MM.1S (cell line): ENCODE measurements around the gene RTN4RL2.

Source experiments
- EZH2 ChIP-seq: fragments of 300-600 bp; sonication (generic); optimal IDR thresholded peaks from 2 replicates; pipeline ENCODE3; 2017; ENCODE audit warnings: low read depth, mild to moderate bottlenecking, antibody characterized with exemption, low read length, mixed read lengths
- EZH2phosphoT487 ChIP-seq: fragments of 300-600 bp; sonication (generic); IDR thresholded peaks from 2 replicates; pipeline ENCODE4 v1.6.1; 2018; ENCODE audit warnings: antibody characterized with exemption, low read length
- TF ChIP-seq, protein P1 (sequence below): fragments of 300-600 bp; sonication (generic); IDR thresholded peaks from 2 replicates; pipeline ENCODE4 v1.5.1; 2016; ENCODE audit warnings: antibody characterized with exemption, low read length, mixed read lengths

DNA sequence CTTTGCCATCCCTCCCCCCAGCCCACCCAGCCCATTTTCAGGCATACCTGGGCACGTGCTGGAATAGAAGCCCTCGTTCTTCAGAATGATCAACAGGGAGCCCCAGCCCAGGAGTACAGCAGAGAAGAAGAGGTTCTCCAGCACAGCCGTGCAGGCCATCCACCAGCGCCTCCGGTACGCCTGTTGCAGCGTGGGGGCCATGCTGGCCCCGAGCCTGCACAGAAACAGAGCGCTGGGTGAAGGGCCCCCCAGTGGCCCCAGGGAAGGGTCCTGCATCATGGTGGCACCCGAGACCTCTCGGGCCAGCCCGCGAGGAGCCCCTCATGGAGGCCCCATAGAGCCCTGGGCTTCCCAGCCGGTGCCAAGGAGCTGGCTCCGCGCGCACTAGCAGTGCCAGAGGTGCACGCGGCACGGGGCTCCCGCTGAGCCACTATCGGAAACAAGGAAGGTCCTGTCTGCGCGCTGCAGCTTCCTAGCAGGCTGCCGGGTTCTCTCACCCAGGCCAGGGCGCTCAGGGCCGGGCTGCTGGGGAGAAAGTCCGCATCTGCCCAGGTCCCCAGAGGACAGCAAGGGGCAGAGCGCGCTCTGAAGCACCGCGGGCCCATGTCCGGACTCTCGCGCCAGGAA is 53.7 kb downstream of the RTN4RL2 start:
- TF ChIP-seq, protein P1, sequence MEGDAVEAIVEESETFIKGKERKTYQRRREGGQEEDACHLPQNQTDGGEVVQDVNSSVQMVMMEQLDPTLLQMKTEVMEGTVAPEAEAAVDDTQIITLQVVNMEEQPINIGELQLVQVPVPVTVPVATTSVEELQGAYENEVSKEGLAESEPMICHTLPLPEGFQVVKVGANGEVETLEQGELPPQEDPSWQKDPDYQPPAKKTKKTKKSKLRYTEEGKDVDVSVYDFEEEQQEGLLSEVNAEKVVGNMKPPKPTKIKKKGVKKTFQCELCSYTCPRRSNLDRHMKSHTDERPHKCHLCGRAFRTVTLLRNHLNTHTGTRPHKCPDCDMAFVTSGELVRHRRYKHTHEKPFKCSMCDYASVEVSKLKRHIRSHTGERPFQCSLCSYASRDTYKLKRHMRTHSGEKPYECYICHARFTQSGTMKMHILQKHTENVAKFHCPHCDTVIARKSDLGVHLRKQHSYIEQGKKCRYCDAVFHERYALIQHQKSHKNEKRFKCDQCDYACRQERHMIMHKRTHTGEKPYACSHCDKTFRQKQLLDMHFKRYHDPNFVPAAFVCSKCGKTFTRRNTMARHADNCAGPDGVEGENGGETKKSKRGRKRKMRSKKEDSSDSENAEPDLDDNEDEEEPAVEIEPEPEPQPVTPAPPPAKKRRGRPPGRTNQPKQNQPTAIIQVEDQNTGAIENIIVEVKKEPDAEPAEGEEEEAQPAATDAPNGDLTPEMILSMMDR: no peak
- TF ChIP-seq EZH2: no peak
- no peak for TF ChIP-seq EZH2phosphoT487
